SK-N-SH (cell line): Measurements from ENCODE around the gene RABIF. TPM values are rescaled to one million over a fixed set of nuclear protein-coding genes. Genes with fewer than 3 reads are reported as not detected.

Experiments
- CTCF ChIA-PET: fragments of 300-600, 350-600 bp; formaldehyde crosslinking; extraction: SDS; loops from one replicate; lab custom pipeline; 2021; lab: Yijun Ruan, JAX
- POLR2A ChIA-PET: fragments of 350-600 bp; sonication (Branson Sonifier 250); formaldehyde crosslinking; extraction: SDS; loops from one replicate; lab custom pipeline; 2020; ENCODE audit warnings: antibody characterized with exemption, inconsistent platforms; lab: Yijun Ruan, JAX
- DNase-seq: peaks from one replicate; pipeline ENCODE4 v3.0.0; 2012
- H2AFZ ChIP-seq: fragments of 200-600 bp; sonication (generic); 2 replicates; pipeline ENCODE4 v1.8.1; 2016; ENCODE audit warnings: antibody characterized with exemption, mild to moderate bottlenecking, low read depth
- H3F3A ChIP-seq: fragments of 200-600 bp; sonication (generic); replicated peaks from 2 replicates; pipeline ENCODE3; 2016; ENCODE audit warnings: antibody characterized with exemption, mild to moderate bottlenecking; ENCODE audit not compliant: insufficient read depth
- H3K27ac ChIP-seq, 2 experiments: fragments of 200-500 bp in 1 of 2; fragments of 200-600 bp in 1 of 2; sonication (Bioruptor generic) in 1 of 2; sonication (generic), shearing (Covaris generic) in 1 of 2; 2 replicates each; pipeline versions ENCODE4 v1.5.1 to v1.6.1; 2014 to 2016; ENCODE audit warnings: low read depth in 2 of 2, inconsistent platforms in 1 of 2, low read length in 1 of 2, mild to moderate bottlenecking in 1 of 2, mixed read lengths in 1 of 2
- H3K27me3 ChIP-seq: fragments of 200-600 bp; sonication (generic), shearing (Covaris generic); 2 replicates; pipeline ENCODE4 v1.6.1; 2016; ENCODE audit warnings: mixed run types; ENCODE audit not compliant: insufficient read depth
- H3K36me3 ChIP-seq, 2 experiments: fragments of 200-500 bp in 1 of 2; fragments of 200-600 bp in 1 of 2; sonication (Bioruptor generic) in 1 of 2; sonication (generic) in 1 of 2; replicated peaks in 1 of 2; 2 replicates each; pipeline versions ENCODE3 to v1.5.1; 2014 to 2016; ENCODE audit warnings: low read length in 1 of 2, mild to moderate bottlenecking in 1 of 2; ENCODE audit not compliant: insufficient read depth in 2 of 2, control insufficient read depth in 1 of 2
- H3K4me1 ChIP-seq, 2 experiments: fragments of 200-500 bp in 1 of 2; fragments of 200-600 bp in 1 of 2; sonication (Bioruptor generic) in 1 of 2; sonication (generic), shearing (Covaris generic) in 1 of 2; 2 replicates each; pipeline versions ENCODE4 v1.5.1 to v1.6.1; 2014 to 2016; ENCODE audit warnings: low read depth in 1 of 2, low read length in 1 of 2, mixed run types in 1 of 2; ENCODE audit not compliant: insufficient read depth in 2 of 2, control insufficient read depth in 1 of 2
- H3K4me2 ChIP-seq: fragments of 200-600 bp; sonication (generic), shearing (Covaris generic); 2 replicates; pipeline ENCODE4 v1.6.1; 2017; ENCODE audit warnings: mixed run types
- H3K4me3 ChIP-seq, 2 experiments: fragments of 200-500 bp in 1 of 2; fragments of 200-600 bp in 1 of 2; sonication (Bioruptor generic) in 1 of 2; sonication (generic), shearing (Covaris generic) in 1 of 2; 2 replicates each; pipeline versions ENCODE4 v1.5.1 to v1.8.1; 2014 to 2016; ENCODE audit warnings: low read depth in 2 of 2, inconsistent platforms in 1 of 2, low read length in 1 of 2, mild to moderate bottlenecking in 1 of 2, mixed read lengths in 1 of 2, moderate library complexity in 1 of 2
- H3K79me2 ChIP-seq: fragments of 200-600 bp; sonication (generic); 2 replicates; pipeline ENCODE4 v1.8.1; 2017; ENCODE audit warnings: mild to moderate bottlenecking; ENCODE audit not compliant: insufficient read depth
- H3K9ac ChIP-seq: fragments of 200-600 bp; sonication (generic); 2 replicates; pipeline ENCODE4 v1.6.1; 2017; ENCODE audit warnings: mixed run types
- H3K9me2 ChIP-seq: fragments of 200-600 bp; sonication (generic); 2 replicates; pipeline ENCODE4 v1.6.1; 2017; ENCODE audit warnings: mixed run types
- H3K9me3 ChIP-seq: fragments of 200-600 bp; sonication (generic); 2 replicates; pipeline ENCODE4 v1.6.1; 2017; ENCODE audit warnings: mixed run types, mild to moderate bottlenecking, moderate library complexity
- H4K20me1 ChIP-seq: fragments of 200-600 bp; sonication (generic); 2 replicates; pipeline ENCODE4 v1.6.1; 2017; ENCODE audit warnings: mild to moderate bottlenecking, mixed run types; ENCODE audit not compliant: insufficient read depth
- EP300 ChIP-seq, 2 experiments: IDR thresholded peaks; 2 replicates each; pipeline versions ENCODE4 v1.4.0 to v1.6.1; 2012; ENCODE audit warnings: borderline replicate concordance in 1 of 2, low read depth in 1 of 2, low read length in 1 of 2
- FOSL2 ChIP-seq: IDR thresholded peaks from 2 replicates; pipeline ENCODE4 v1.4.0; 2012; ENCODE audit warnings: low read depth, mild to moderate bottlenecking, moderate library complexity, borderline replicate concordance
- FOXM1 ChIP-seq: IDR thresholded peaks from 2 replicates; pipeline ENCODE4 v1.4.0; 2012; ENCODE audit warnings: low read depth, mild to moderate bottlenecking
- GATA2 ChIP-seq: sonication (generic); formaldehyde crosslinking; IDR thresholded peaks from 2 replicates; pipeline ENCODE4 v1.5.0; 2020; ENCODE audit warnings: mild to moderate bottlenecking, missing genetic modification reagents
- JUND ChIP-seq: IDR thresholded peaks from 2 replicates; pipeline ENCODE4 v1.4.0; 2012
- MAX ChIP-seq: IDR thresholded peaks from 2 replicates; pipeline ENCODE4 v1.4.0; 2012; ENCODE audit warnings: low read depth
- MEF2A ChIP-seq: IDR thresholded peaks from 2 replicates; pipeline ENCODE4 v1.4.0; 2012; ENCODE audit warnings: low read depth, borderline replicate concordance
- MXI1 ChIP-seq: IDR thresholded peaks from 2 replicates; pipeline ENCODE4 v1.6.1; 2012; ENCODE audit warnings: mild to moderate bottlenecking, low read depth, low read length, improper control_type of control experiment
- NFIC ChIP-seq: IDR thresholded peaks from 2 replicates; pipeline ENCODE4 v1.4.0; 2012; ENCODE audit warnings: borderline replicate concordance
- POLR2AphosphoS5 ChIP-seq: IDR thresholded peaks from 2 replicates; pipeline ENCODE4 v1.6.1; 2012; ENCODE audit warnings: low read depth, low read length
- RAD21 ChIP-seq: IDR thresholded peaks from 2 replicates; pipeline ENCODE4 v1.6.1; 2012; ENCODE audit warnings: mild to moderate bottlenecking, low read length
- REST ChIP-seq: IDR thresholded peaks from 2 replicates; pipeline ENCODE4 v1.6.1; 2012; ENCODE audit warnings: mild to moderate bottlenecking, low read depth, low read length, moderate library complexity
- RFX5 ChIP-seq: IDR thresholded peaks from 2 replicates; pipeline ENCODE4 v1.6.1; 2012; ENCODE audit warnings: mild to moderate bottlenecking, improper control_type of control experiment, low read length
- RXRA ChIP-seq: IDR thresholded peaks from 2 replicates; pipeline ENCODE4 v1.4.0; 2012; ENCODE audit warnings: low read depth, mild to moderate bottlenecking, borderline replicate concordance
- SIN3A ChIP-seq: IDR thresholded peaks from 2 replicates; pipeline ENCODE4 v1.6.1; 2012; ENCODE audit warnings: low read depth, mild to moderate bottlenecking, low read length, moderate library complexity, borderline replicate concordance
- SMC3 ChIP-seq: IDR thresholded peaks from 2 replicates; pipeline ENCODE4 v1.6.1; 2012; ENCODE audit warnings: low read depth, low read length, improper control_type of control experiment
- TAF1 ChIP-seq: IDR thresholded peaks from 2 replicates; pipeline ENCODE4 v1.6.1; 2012; ENCODE audit warnings: low read depth, mild to moderate bottlenecking, low read length, moderate library complexity, borderline replicate concordance
- TCF12 ChIP-seq: IDR thresholded peaks from 2 replicates; pipeline ENCODE4 v1.4.0; 2012
- TEAD4 ChIP-seq: IDR thresholded peaks from 2 replicates; pipeline ENCODE4 v1.4.0; 2012; ENCODE audit warnings: mild to moderate bottlenecking, borderline replicate concordance; ENCODE audit not compliant: insufficient read depth
- USF2 ChIP-seq: fragments of 150-350 bp; IDR thresholded peaks from 2 replicates; pipeline ENCODE4 v1.6.1; 2017; ENCODE audit warnings: antibody characterized with exemption, low read length, low read depth, borderline replicate concordance
- WGBS: methylation state at CpG from one replicate; pipeline ENCODE4 v1.1.6; 2017; ENCODE audit warnings: low lambda C conversion rate; 5-methylcytosine and 5-hydroxymethylcytosine counted together
- polyA plus RNA-seq, 3 experiments: library from polyadenylated mRNA; depleted of rRNA; stranded (reverse); fragments of >200 nt; gene quantifications; 2 replicates each; pipeline ENCODE4 v1.2.3, GENCODE V29; 2012
- TF ChIP-seq, protein P1 (sequence below): fragments of 150-350 bp; IDR thresholded peaks from 2 replicates; pipeline ENCODE4 v1.6.1; 2016; ENCODE audit warnings: mild to moderate bottlenecking, low read depth, low read length
- TF ChIP-seq, protein P2 (sequence below): IDR thresholded peaks from 2 replicates; pipeline ENCODE4 v1.4.0; 2012; ENCODE audit warnings: low read depth, borderline replicate concordance
- TF ChIP-seq, protein P3 (sequence below): fragments of 200-600 bp; sonication (generic); IDR thresholded peaks from 2 replicates; pipeline ENCODE4 v1.6.1; 2017; ENCODE audit warnings: antibody characterized with exemption, mild to moderate bottlenecking, moderate library complexity

Gene RABIF
- polyA plus RNA-seq, 1 of the 3 experiments (the other 2 are of a cell fraction): 10.7 TPM

GRCh38 chr1:202926581-202927491 lies 37.9 kb upstream of the RABIF start, which contains the start of gene KLHL12:
TSS of gene KLHL12 (minus strand) at chr1:202927234. CDS start at chr1:202925162, 2,072 bp downstream.
- Histone ChIP-seq H3K9me2 (no peaks in the 10 kb centered on the region), H3K9ac (peak within 1 kb of the TSS; percentile 81), H3K9me3 (no peaks in the 10 kb centered on the region), H4K20me1 (no peaks in the 10 kb centered on the region), H2AFZ (peak within 1 kb of the TSS; percentile 94), H3K27me3 (no peaks in the 10 kb centered on the region), H3K4me2 (peak within 1 kb of the TSS; percentile 92), H3K36me3 (peaks cover 24% of the 10 kb centered on the region in 2 experiments), H3F3A (peaks cover 25% of the 10 kb centered on the region), H3K4me3 (peak within 1 kb of the TSS; percentile 80 to 93), H3K79me2 (peaks cover 46% of the 10 kb centered on the region), H3K27ac (peak within 1 kb of the TSS; percentile 77 to 95), H3K4me1 (peaks cover 9 to 24% of the 10 kb centered on the region in 2 experiments; a peak in 3 of 4 replicates)
- ChIA-PET CTCF (interaction anchor here (1.0 to 1.3 kb wide), 5 partner anchors 16 to 74 kb away, joined by 3 to 4 read pairs (median 3); no protein-coding TSS in a partner anchor), POLR2A (interaction anchor here (0.5 to 1.0 kb wide), 3 partner anchors 80 to 214 kb away, joined by 3 to 5 read pairs (median 3); partner anchors contain the start of gene TMEM183A)
- peak; percentile 97 for DNase-seq
- 1% methylated on average over 22 of the region's 57 CpGs for WGBS
- TF ChIP-seq POLR2AphosphoS5 (peak; percentile 98), MEF2A (no peak), EP300 (IDR thresholded peaks at IDR 0.05; ENCODE audit: borderline replicate concordance in 1 of 2, low read depth in 1 of 2, low read length in 1 of 2) (peak in 1 of 2 experiments; percentile 70; a peak in 2 of 4 replicates), GATA2 (CRISPR knock-in tag) (no peak), SIN3A (peak; percentile 94), MAX (peak; percentile 74; the same call in 1 of the 2 replicates), JUND (no peak; the same call in 1 of the 2 replicates), FOXM1 (peak; percentile 58; the same call in 1 of the 2 replicates), MXI1 (peak; percentile 87), SMC3 (peak; percentile 31; the same call in 1 of the 2 replicates), TCF12 (0 out of 2 replicates have a peak, but pooled peaks have one; percentile 49), RXRA (no peak), NFIC (no peak), RFX5 (no peak), RAD21 (peak; percentile 13; the same call in 1 of the 2 replicates), FOSL2 (no peak), TAF1 (peak; percentile 87), USF2 (peak; percentile 99), TEAD4 (no peak; the same call in 1 of the 2 replicates), REST (no peak)
- TF ChIP-seq, protein P1, sequence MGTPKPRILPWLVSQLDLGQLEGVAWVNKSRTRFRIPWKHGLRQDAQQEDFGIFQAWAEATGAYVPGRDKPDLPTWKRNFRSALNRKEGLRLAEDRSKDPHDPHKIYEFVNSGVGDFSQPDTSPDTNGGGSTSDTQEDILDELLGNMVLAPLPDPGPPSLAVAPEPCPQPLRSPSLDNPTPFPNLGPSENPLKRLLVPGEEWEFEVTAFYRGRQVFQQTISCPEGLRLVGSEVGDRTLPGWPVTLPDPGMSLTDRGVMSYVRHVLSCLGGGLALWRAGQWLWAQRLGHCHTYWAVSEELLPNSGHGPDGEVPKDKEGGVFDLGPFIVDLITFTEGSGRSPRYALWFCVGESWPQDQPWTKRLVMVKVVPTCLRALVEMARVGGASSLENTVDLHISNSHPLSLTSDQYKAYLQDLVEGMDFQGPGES: no peak
- TF ChIP-seq, protein P2, sequence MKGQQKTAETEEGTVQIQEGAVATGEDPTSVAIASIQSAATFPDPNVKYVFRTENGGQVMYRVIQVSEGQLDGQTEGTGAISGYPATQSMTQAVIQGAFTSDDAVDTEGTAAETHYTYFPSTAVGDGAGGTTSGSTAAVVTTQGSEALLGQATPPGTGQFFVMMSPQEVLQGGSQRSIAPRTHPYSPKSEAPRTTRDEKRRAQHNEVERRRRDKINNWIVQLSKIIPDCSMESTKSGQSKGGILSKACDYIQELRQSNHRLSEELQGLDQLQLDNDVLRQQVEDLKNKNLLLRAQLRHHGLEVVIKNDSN: peak; percentile 99
- TF ChIP-seq, protein P3, sequence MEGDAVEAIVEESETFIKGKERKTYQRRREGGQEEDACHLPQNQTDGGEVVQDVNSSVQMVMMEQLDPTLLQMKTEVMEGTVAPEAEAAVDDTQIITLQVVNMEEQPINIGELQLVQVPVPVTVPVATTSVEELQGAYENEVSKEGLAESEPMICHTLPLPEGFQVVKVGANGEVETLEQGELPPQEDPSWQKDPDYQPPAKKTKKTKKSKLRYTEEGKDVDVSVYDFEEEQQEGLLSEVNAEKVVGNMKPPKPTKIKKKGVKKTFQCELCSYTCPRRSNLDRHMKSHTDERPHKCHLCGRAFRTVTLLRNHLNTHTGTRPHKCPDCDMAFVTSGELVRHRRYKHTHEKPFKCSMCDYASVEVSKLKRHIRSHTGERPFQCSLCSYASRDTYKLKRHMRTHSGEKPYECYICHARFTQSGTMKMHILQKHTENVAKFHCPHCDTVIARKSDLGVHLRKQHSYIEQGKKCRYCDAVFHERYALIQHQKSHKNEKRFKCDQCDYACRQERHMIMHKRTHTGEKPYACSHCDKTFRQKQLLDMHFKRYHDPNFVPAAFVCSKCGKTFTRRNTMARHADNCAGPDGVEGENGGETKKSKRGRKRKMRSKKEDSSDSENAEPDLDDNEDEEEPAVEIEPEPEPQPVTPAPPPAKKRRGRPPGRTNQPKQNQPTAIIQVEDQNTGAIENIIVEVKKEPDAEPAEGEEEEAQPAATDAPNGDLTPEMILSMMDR: peak; percentile 71
